ENCODE results near the gene PSKH1. TPM values are rescaled to one million over a fixed set of nuclear protein-coding genes. Genes with fewer than 3 reads are reported as not detected.
"Not testable (repeated sequence)": the region's sequence is repeated elsewhere in the genome, so short reads cannot be mapped to it uniquely, and the experiment has no call there.

The PSKH1 gene
- total RNA-seq, 1 donor from 2014 or later = 44.5 TPM

GRCh38 chr16:67909056-67909742 lies 16.1 kb downstream of the PSKH1 start:
- H3K4me1 Mint-ChIP-seq = no peaks in the 10 kb centered on the region
- no peaks in the 10 kb centered on the region for H3K9me3 Mint-ChIP-seq
- peaks cover 12% of the 10 kb centered on the region for H3K36me3 Mint-ChIP-seq
- no peak overlapping the region for H3K27ac Mint-ChIP-seq
- H3K4me3 Mint-ChIP-seq = no peak overlapping the region
- no peak for DNase-seq (ENCODE audit: low spot score in 2 of 2, unreplicated experiment in 2 of 2)
- no peaks in the 10 kb centered on the region for H3K27me3 Mint-ChIP-seq (ENCODE audit: low read depth)
- TF ChIP-seq CTCF (IDR thresholded peaks at IDR 0.05; ENCODE audit: unreplicated experiment) = no peak

- peaks cover 7% of the 10 kb centered on the region for H3K4me1 Mint-ChIP-seq
- H3K27ac Mint-ChIP-seq = no peak overlapping the region
- H3K4me3 Mint-ChIP-seq = no peak overlapping the region
- no peaks in the 10 kb centered on the region for H3K9me3 Mint-ChIP-seq
- TF ChIP-seq CTCF (IDR thresholded peaks at IDR 0.05; ENCODE audit: unreplicated experiment) = no peak
- no peak for DNase-seq (ENCODE audit: low spot score in 2 of 2, unreplicated experiment in 2 of 2)
- H3K36me3 Mint-ChIP-seq = peaks cover 16% of the 10 kb centered on the region
- H3K27me3 Mint-ChIP-seq (ENCODE audit: low read depth) = no peaks in the 10 kb centered on the region
These were observed 17.1 kb downstream of the PSKH1 start for GRCh38 chr16:67910158-67910557.

GRCh38 chr16:67914758-67915495 lies 21.9 kb downstream of the PSKH1 start:
- H3K9me3 Mint-ChIP-seq = no peaks in the 10 kb centered on the region
- DNase-seq (ENCODE audit: low spot score in 2 of 2, unreplicated experiment in 2 of 2) = no peak
- peaks cover 15% of the 10 kb centered on the region for H3K4me1 Mint-ChIP-seq
- H3K36me3 Mint-ChIP-seq = peaks cover 16% of the 10 kb centered on the region
- peak overlapping the region; percentile 76 for H3K27ac Mint-ChIP-seq
- H3K4me3 Mint-ChIP-seq = no peak overlapping the region
- no peak for TF ChIP-seq CTCF (IDR thresholded peaks at IDR 0.05; ENCODE audit: unreplicated experiment)
- no peaks in the 10 kb centered on the region for H3K27me3 Mint-ChIP-seq (ENCODE audit: low read depth)

GRCh38 chr16:67915496-67915769 lies 22.4 kb downstream of the PSKH1 start:
- H3K9me3 Mint-ChIP-seq; H3K27me3 Mint-ChIP-seq (ENCODE audit: low read depth); H3K4me3 Mint-ChIP-seq; DNase-seq (ENCODE audit: low spot score in 2 of 2, unreplicated experiment in 2 of 2): not testable (repeated sequence)
- Mint-ChIP-seq H3K4me1 (peaks cover 15% of the 10 kb centered on the region), H3K36me3 (peaks cover 16% of the 10 kb centered on the region), H3K27ac (peak overlapping the region; percentile 66)

GRCh38 chr16:67915831-67916723 lies 23.0 kb downstream of the PSKH1 start:
- no peak for TF ChIP-seq CTCF (IDR thresholded peaks at IDR 0.05; ENCODE audit: unreplicated experiment)
- H3K36me3 Mint-ChIP-seq = peaks cover 13% of the 10 kb centered on the region
- peak overlapping the region; percentile 66 for H3K27ac Mint-ChIP-seq
- H3K4me1 Mint-ChIP-seq = peaks cover 15% of the 10 kb centered on the region
- no peaks in the 10 kb centered on the region for H3K9me3 Mint-ChIP-seq
- H3K4me3 Mint-ChIP-seq = no peak overlapping the region
- DNase-seq (ENCODE audit: low spot score in 2 of 2, unreplicated experiment in 2 of 2) = no peak
- H3K27me3 Mint-ChIP-seq (ENCODE audit: low read depth) = no peaks in the 10 kb centered on the region

Measured in mesothelial cell of epicardium (in vitro differentiated cells).